ENCODE measurements around the gene WNT7B. TPM values are rescaled to one million over a fixed set of nuclear protein-coding genes. Genes with fewer than 3 reads are reported as not detected.

Gene WNT7B
- total RNA-seq, 1 donor from 2014 or later = not detected

DNA sequence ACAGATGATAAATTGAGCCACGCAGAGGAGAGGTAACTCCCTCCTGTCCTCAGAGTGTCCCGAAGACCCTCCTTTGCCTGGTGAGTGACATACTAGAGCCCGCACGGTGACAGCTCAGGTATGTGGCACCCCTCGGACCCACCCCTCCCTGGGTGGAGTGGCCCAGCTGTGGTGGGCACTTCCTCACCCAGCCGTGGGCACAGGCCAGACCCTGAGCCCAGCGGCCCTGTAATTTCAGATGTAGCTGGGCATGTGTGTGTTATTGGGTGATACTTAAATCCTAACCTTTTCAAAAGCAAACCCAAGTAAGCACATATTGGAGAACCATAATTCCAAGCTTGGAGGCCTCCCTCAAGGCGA lies 93.2 kb downstream of the WNT7B start:
- Histone ChIP-seq H3K36me3 (no peaks in the 10 kb centered on the region), H3K4me3 (no peak overlapping the region), H3K4me1 (no peaks in the 10 kb centered on the region), H3K9me3 (no peaks in the 10 kb centered on the region), H3K27me3 (no peaks in the 10 kb centered on the region), H3K27ac (no peak overlapping the region)
- intact Hi-C loops (cut with DNase I) = no loop called here
- TF ChIP-seq, protein P1, sequence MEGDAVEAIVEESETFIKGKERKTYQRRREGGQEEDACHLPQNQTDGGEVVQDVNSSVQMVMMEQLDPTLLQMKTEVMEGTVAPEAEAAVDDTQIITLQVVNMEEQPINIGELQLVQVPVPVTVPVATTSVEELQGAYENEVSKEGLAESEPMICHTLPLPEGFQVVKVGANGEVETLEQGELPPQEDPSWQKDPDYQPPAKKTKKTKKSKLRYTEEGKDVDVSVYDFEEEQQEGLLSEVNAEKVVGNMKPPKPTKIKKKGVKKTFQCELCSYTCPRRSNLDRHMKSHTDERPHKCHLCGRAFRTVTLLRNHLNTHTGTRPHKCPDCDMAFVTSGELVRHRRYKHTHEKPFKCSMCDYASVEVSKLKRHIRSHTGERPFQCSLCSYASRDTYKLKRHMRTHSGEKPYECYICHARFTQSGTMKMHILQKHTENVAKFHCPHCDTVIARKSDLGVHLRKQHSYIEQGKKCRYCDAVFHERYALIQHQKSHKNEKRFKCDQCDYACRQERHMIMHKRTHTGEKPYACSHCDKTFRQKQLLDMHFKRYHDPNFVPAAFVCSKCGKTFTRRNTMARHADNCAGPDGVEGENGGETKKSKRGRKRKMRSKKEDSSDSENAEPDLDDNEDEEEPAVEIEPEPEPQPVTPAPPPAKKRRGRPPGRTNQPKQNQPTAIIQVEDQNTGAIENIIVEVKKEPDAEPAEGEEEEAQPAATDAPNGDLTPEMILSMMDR (IDR thresholded peaks at IDR 0.05) = no peak
- DNase-seq (ENCODE audit: low spot score in 2 of 2) = peak in 1 of 2 donors; percentile 38

DNA sequence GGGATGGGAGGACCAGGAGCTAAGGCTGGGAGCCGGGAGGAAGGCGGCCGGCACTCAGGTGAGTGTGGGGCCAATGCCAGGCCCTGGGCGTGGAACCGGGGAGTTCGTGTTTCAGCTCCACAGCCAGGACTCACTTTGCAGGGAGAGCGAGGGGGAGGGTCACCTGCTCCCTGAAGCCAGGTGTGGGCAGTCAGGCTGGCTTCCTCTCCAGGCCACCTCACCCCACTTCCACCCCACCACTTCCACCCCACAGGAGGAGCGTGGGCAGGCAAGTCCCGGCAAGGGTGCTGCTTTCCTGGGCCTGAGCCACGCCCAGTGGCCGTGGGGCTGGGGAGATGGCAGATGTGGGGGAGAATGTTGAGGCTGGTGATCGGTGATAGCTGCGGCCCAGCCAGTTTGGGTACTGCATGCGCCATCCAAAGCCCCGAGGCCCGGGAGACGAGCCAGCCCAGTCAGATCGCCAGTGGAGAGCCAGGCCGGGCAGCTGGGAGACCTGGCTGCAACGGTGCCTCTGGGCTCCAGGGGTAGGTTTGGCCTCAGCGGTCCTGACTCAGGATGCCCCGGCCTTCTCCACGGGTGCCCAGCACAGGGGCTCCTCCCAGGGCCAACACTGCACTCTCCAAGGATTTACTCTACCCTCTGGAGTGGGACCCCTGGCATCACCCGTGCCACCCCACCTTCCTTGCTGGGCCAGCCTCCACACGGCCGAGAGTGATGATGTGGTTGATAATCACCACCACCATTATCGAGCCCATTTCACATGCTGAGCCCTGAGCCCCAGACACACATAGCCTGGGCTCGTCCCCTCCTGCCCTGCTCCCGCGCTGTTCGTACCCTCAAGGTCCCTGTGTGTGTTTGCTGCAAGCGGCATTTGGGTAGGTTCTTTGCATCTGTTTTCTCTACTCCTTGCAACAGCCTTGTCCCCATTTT lies 93.8 kb downstream of the WNT7B start:
- Histone ChIP-seq H3K27ac (no peak overlapping the region), H3K4me3 (no peak overlapping the region), H3K36me3 (no peaks in the 10 kb centered on the region), H3K9me3 (no peaks in the 10 kb centered on the region), H3K27me3 (no peaks in the 10 kb centered on the region), H3K4me1 (no peaks in the 10 kb centered on the region)
- TF ChIP-seq, protein P1 (IDR thresholded peaks at IDR 0.05) = no peak
- intact Hi-C loops (cut with DNase I) = no loop called here
- DNase-seq (ENCODE audit: low spot score in 2 of 2) = peak in 1 of 2 donors; percentile 61

DNA sequence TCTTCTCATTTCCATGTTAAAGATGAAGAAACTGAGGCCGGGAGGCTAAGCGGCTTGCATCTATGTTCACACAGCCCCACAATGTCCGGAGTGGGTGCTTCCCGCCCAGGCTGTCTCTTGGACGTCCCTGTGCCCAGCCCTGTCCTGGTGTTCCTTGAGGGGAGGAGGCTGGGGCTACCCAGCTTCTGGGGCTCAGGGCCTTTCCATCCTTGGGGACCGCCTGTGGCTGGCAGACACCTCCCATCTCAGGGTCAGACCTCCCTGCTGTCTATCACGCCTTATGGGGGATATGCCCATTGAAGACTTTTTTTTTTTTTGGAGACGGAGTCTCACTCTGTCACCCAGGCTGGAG lies 95.5 kb downstream of the WNT7B start:
- H3K9me3 ChIP-seq = no peaks in the 10 kb centered on the region
- no peaks in the 10 kb centered on the region for H3K36me3 ChIP-seq
- H3K27me3 ChIP-seq = no peaks in the 10 kb centered on the region
- intact Hi-C loops (cut with DNase I) = no loop called here
- TF ChIP-seq, protein P1 (IDR thresholded peaks at IDR 0.05) = no peak
- no peak overlapping the region for H3K4me3 ChIP-seq
- no peaks in the 10 kb centered on the region for H3K4me1 ChIP-seq
- DNase-seq (ENCODE audit: low spot score in 2 of 2) = no peak
- H3K27ac ChIP-seq = no peak overlapping the region

DNA sequence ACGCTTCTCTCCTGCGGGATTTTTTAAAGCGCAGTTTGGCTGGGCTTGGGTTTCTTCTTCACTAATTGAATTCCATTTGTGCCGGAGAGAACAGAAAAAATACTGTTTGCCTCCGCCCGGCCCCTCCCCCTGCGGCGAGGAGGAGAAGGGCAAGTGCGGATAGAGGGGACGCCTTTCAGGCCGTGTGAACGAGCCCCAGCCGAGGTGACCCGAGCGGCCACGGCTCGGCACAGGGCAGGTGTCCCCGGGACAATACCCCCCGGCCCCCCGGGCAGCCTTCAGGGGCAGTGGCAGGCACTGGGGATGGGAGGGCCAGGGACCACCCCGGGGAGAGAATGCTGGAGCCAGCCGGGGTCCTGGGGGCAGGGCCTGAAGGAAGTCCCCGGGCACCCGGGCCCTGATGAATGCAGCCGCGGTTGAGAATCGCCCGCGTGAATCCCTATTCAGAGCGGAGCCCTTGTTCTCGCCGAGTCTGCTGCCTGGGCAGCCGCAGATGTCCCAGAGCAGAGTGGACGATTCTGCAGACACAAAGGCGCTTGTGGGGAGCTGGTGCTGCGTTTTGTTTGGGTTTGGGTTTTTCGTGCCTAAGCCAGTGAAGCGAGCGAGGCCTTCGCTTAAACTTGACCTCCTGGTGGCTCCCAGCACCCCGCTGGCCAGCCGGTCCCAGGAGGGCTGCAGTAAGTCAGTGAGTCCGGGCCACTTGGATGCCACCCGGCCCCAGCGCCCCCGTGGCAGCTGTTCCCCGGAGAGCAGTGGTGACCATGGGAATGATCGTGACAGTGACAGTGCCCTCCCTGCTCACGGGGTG lies 96.0 kb downstream of the WNT7B start:
- Histone ChIP-seq H3K36me3 (no peaks in the 10 kb centered on the region), H3K4me3 (no peak overlapping the region), H3K27me3 (no peaks in the 10 kb centered on the region), H3K27ac (no peak overlapping the region), H3K9me3 (no peaks in the 10 kb centered on the region), H3K4me1 (no peaks in the 10 kb centered on the region)
- TF ChIP-seq, protein P1 (IDR thresholded peaks at IDR 0.05) = no peak
- DNase-seq (ENCODE audit: low spot score in 2 of 2) = peak in 1 of 2 donors; percentile 55
- intact Hi-C loops (cut with DNase I) = no loop called here

DNA sequence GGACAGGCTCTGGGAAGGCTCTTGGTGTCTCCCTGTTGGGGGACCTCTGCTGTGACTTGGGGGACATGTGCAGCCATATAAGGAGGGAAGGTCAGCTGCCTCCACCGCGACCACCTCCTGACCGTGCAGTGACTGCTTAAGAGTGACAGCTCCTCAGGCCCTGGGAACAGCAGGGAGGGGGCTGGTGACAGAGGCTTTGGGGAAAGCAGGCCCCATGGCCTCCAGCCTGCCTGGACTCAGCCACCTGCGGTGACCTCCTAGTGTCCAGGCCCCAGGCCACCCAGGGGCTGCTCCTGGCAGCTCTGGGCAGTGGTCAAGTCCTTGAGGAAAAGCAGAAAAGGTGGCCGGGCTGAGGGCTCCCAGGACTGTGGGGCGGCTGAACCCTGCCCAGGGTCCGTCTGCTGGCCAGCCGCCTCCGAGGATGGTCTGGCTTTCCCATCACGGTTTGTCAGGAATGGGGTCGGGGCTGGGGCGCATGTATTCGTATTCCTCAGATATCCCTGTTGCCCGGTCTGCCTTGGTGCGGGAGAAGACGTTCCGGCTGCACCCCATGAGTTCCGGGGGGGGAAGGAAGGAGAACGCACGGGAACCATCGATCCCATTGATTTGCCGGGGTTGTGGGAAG lies 96.8 kb downstream of the WNT7B start:
- peak in 1 of 2 donors; percentile 49 for DNase-seq (ENCODE audit: low spot score in 2 of 2)
- H3K4me3 ChIP-seq = no peak overlapping the region
- H3K4me1 ChIP-seq = no peaks in the 10 kb centered on the region
- no peak overlapping the region for H3K27ac ChIP-seq
- no peaks in the 10 kb centered on the region for H3K27me3 ChIP-seq
- TF ChIP-seq, protein P1 (IDR thresholded peaks at IDR 0.05) = no peak
- no peaks in the 10 kb centered on the region for H3K36me3 ChIP-seq
- intact Hi-C loops (cut with DNase I) = no loop called here
- no peaks in the 10 kb centered on the region for H3K9me3 ChIP-seq
